NCI-H1694 (cell line): ENCODE results near the gene MYO1H.
"Not testable (repeated sequence)": the region's sequence is repeated elsewhere in the genome, so short reads cannot be mapped to it uniquely, and the experiment has no call there.

Experiments used
- DNase-seq: peaks from one replicate; lab custom pipeline; 2025; lab: John Stamatoyannopoulos, UW

The MYO1H gene

GRCh38 chr12:109421355-109422087 is 73.8 kb downstream of the MYO1H start:
- DNase-seq = no peak

- no peak for DNase-seq
Observed at GRCh38 chr12:109422251-109422650, 74.6 kb downstream of the MYO1H start.

- no peak for DNase-seq
Observed at GRCh38 chr12:109423392-109423791, 75.7 kb downstream of the MYO1H start.

GRCh38 chr12:109428037-109428629 is 80.4 kb downstream of the MYO1H start:
- peak; percentile 80 for DNase-seq

GRCh38 chr12:109428804-109429203 is 81.1 kb downstream of the MYO1H start:
- DNase-seq = not testable (repeated sequence)

- DNase-seq = no peak
Observed at GRCh38 chr12:109430244-109430643, 82.5 kb downstream of the MYO1H start.

GRCh38 chr12:109432431-109432830 is 84.7 kb downstream of the MYO1H start:
- no peak for DNase-seq

- peak; percentile 57 for DNase-seq
Observed at GRCh38 chr12:109432842-109433304, 85.2 kb downstream of the MYO1H start.

- no peak for DNase-seq
Observed at GRCh38 chr12:109433618-109434017, 85.9 kb downstream of the MYO1H start.

- no peak for DNase-seq
Observed at GRCh38 chr12:109434582-109434981, 86.9 kb downstream of the MYO1H start.

GRCh38 chr12:109435428-109436187 is 87.9 kb downstream of the MYO1H start:
- DNase-seq = no peak

- DNase-seq = no peak
Observed at GRCh38 chr12:109436188-109436560, 88.5 kb downstream of the MYO1H start.

GRCh38 chr12:109439181-109439580 is 91.5 kb downstream of the MYO1H start:
- no peak for DNase-seq

GRCh38 chr12:109439951-109440350 is 92.3 kb downstream of the MYO1H start:
- not testable (repeated sequence) for DNase-seq

- DNase-seq = no peak
Observed at GRCh38 chr12:109440851-109441490, 93.3 kb downstream of the MYO1H start.

GRCh38 chr12:109443794-109444193 is 96.1 kb downstream of the MYO1H start:
- no peak for DNase-seq

- no peak for DNase-seq
Observed at GRCh38 chr12:109444259-109444658, 96.6 kb downstream of the MYO1H start.

- no peak for DNase-seq
Observed at GRCh38 chr12:109445191-109445609, 97.5 kb downstream of the MYO1H start.

GRCh38 chr12:109446869-109447268 is 99.2 kb downstream of the MYO1H start:
- no peak for DNase-seq

- DNase-seq = no peak
Observed at GRCh38 chr12:109447482-109447881, 99.8 kb downstream of the MYO1H start.

- DNase-seq = no peak
Observed at GRCh38 chr12:109448272-109448671, 100.6 kb downstream of the MYO1H start.

- DNase-seq = no peak
Observed at GRCh38 chr12:109448707-109449390, 101.1 kb downstream of the MYO1H start.
